Stimulated activated CD4-positive, alpha-beta T cell treated with anti-CD3 and anti-CD28 coated beads, Interleukin-15, amount 100 ng/mL, for 24 hours (primary cell): ENCODE data around the gene ALOXE3.
A peak's percentile ranks its signal among the peaks of the same experiment; 100 is the strongest.
"Not testable (repeated sequence)": the region's sequence is repeated elsewhere in the genome, so short reads cannot be mapped to it uniquely, and the experiment has no call there.

Source experiments
- DNase-seq: peaks from one replicate; pipeline ENCODE4 v3.0.0-alpha.2; 2020

Gene ALOXE3

GRCh38 chr17:8121407-8121680, 3.0 kb upstream of the ALOXE3 start:
- no peak for DNase-seq

- DNase-seq, result peak; percentile 86
These were observed 2.4 kb upstream of the ALOXE3 start for GRCh38 chr17:8120520-8121406.

- DNase-seq, result peak; percentile 93
These were observed 1.5 kb upstream of the ALOXE3 start for GRCh38 chr17:8119581-8120519.

- peak; percentile 92 for DNase-seq
These were observed 661 bp upstream of the ALOXE3 start for GRCh38 chr17:8118769-8119580.

- DNase-seq, result no peak
These were observed 841 bp downstream of the ALOXE3 start for GRCh38 chr17:8117367-8117979.

GRCh38 chr17:8116776-8117175, 1.5 kb downstream of the ALOXE3 start:
- no peak for DNase-seq

GRCh38 chr17:8110907-8111306, 7.4 kb downstream of the ALOXE3 start:
- DNase-seq, result no peak

GRCh38 chr17:8110456-8110804, 7.9 kb downstream of the ALOXE3 start:
- no peak for DNase-seq

GRCh38 chr17:8109661-8110455, 8.5 kb downstream of the ALOXE3 start:
- peak; percentile 86 for DNase-seq

- no peak for DNase-seq
These were observed 9.2 kb downstream of the ALOXE3 start for GRCh38 chr17:8108972-8109660.

GRCh38 chr17:8106980-8107379, 11.3 kb downstream of the ALOXE3 start:
- DNase-seq, result not testable (repeated sequence)

- no peak for DNase-seq
These were observed 12.3 kb downstream of the ALOXE3 start for GRCh38 chr17:8105957-8106398.

GRCh38 chr17:8104911-8105310, 13.4 kb downstream of the ALOXE3 start:
- no peak for DNase-seq

- DNase-seq, result no peak
These were observed 14.8 kb downstream of the ALOXE3 start for GRCh38 chr17:8103549-8103948.

GRCh38 chr17:8101721-8102120, 16.6 kb downstream of the ALOXE3 start:
- no peak for DNase-seq

GRCh38 chr17:8100763-8101162, 17.6 kb downstream of the ALOXE3 start:
- DNase-seq, result no peak

- DNase-seq, result no peak
These were observed 18.2 kb downstream of the ALOXE3 start for GRCh38 chr17:8100111-8100510.

- no peak for DNase-seq
These were observed 21.8 kb downstream of the ALOXE3 start for GRCh38 chr17:8096541-8096940.

GRCh38 chr17:8095361-8095760, 23.0 kb downstream of the ALOXE3 start:
- no peak for DNase-seq

- no peak for DNase-seq
These were observed 27.2 kb downstream of the ALOXE3 start for GRCh38 chr17:8091033-8091687.

- DNase-seq, result no peak
These were observed 28.6 kb downstream of the ALOXE3 start for GRCh38 chr17:8089728-8090127.
